Measurements from ENCODE around the gene CPB2. TPM values are rescaled to one million over a fixed set of nuclear protein-coding genes. Genes with fewer than 3 reads are reported as not detected.

CPB2 gene
- total and polyA plus RNA-seq, 8 donors: 0.17 to 18.4 (median 0.35) TPM

DNA sequence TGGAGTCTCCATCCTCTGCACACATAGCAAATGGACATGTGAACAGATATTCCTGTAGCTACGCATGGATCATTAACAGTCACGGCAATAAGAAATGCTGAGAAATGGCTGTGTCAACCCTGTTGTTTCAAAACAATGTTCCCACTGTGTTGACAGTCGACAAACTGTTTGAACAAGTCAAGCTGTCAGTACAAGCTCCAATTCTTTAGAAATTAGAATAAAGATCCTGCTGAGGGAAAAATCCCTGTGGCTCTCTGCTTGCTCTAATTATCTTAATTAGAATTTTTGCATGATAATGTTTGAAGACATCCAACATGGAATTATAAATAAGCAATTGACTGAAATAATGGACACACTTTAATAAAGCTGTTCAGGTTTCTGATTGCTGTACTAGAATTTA is 37.9 kb upstream of the CPB2 start:
- Histone ChIP-seq H3K27me3 (no peaks in the 10 kb centered on the region), H3K4me3 (no peak overlapping the region), H3K9me3 (no peaks in the 10 kb centered on the region), H3K36me3 (peaks cover 0 to 98% of the 10 kb centered on the region in 2 donors), H3K27ac (no peak overlapping the region), H3K4me1 (no peaks in the 10 kb centered on the region)
- DNase-seq (no peak), ATAC-seq (no peak)
- no peak for TF ChIP-seq CTCF (IDR thresholded peaks at IDR 0.05)
- intact Hi-C loops (cut with DNase I): no loop called here

DNA sequence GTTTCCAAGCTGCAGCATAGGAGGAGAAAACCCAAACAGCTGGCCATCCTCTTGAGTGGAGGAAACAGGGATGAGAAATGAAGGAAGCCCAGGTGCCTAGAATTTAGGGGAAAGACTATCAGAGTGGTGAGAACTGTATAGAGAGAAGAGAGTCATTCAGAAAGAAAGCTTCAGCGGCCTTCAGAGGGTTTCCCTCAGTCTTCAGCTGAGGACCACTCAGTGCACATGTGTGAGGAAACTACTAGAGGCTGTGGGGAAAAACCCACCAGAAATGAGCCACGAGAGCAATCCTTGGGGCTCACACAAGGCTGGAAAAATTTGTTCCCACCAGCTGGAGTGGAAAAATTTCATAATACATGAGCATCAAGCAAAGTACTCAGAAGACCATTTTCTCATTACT is 35.2 kb upstream of the CPB2 start:
- ATAC-seq: no peak
- TF ChIP-seq CTCF (IDR thresholded peaks at IDR 0.05): no peak

DNA sequence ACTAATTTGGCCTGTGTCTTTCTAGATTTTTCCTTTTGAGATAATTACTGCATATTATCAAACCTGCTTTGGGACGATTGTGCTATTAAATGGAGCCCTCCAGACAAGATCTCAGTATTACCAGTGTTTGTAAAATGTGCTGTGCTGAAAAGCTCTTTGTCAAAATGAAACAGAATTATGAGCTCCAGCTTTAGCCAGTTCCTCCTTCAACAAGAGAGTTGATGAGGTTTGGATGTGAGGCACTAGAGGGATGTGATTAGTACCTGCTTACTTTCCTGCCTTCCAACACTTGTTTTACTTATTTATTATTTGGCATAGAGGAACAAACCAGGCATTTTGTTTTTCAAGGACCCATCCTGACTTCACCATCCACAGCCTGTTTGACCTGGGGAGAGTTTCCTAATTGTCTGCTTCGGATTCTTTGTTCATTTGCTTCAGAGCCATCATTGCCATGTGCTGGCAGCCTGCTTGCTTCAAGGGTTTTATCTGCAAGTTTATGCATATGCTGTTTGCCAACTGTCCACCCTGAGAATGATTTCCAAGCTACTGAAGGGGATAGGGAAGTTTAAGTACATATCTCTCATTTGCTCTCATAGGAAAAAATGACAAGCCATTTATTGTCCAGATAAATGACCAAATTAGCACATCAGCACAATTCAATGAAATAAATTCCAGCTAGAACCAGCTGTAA is 32.9 kb upstream of the CPB2 start:
- intact Hi-C loops (cut with DNase I): no loop called here
- no peak for ATAC-seq
- H3K4me3 ChIP-seq: no peak overlapping the region
- no peak for TF ChIP-seq CTCF (IDR thresholded peaks at IDR 0.05)
- no peaks in the 10 kb centered on the region for H3K27me3 ChIP-seq
- H3K27ac ChIP-seq: no peak overlapping the region
- H3K9me3 ChIP-seq: no peaks in the 10 kb centered on the region
- peaks cover 0 to 98% of the 10 kb centered on the region in 2 donors for H3K36me3 ChIP-seq
- no peaks in the 10 kb centered on the region for H3K4me1 ChIP-seq
- no peak for DNase-seq

More for the DNA sequence above, 35.2 kb upstream of the CPB2 start:
- no peak for DNase-seq
- Histone ChIP-seq H3K27ac (no peak overlapping the region), H3K27me3 (no peaks in the 10 kb centered on the region), H3K9me3 (no peaks in the 10 kb centered on the region), H3K36me3 (peaks cover 0 to 99% of the 10 kb centered on the region in 2 donors), H3K4me3 (no peak overlapping the region), H3K4me1 (no peaks in the 10 kb centered on the region)
- intact Hi-C loops (cut with DNase I): no loop called here

- Histone ChIP-seq H3K27me3 (no peaks in the 10 kb centered on the region), H3K27ac (no peak overlapping the region), H3K4me1 (no peaks in the 10 kb centered on the region), H3K36me3 (peaks cover 0 to 98% of the 10 kb centered on the region in 2 donors), H3K9me3 (no peaks in the 10 kb centered on the region), H3K4me3 (no peak overlapping the region)
- ATAC-seq: no peak
- intact Hi-C loops (cut with DNase I): no loop called here
- DNase-seq: no peak
- TF ChIP-seq CTCF (IDR thresholded peaks at IDR 0.05): no peak
Measured at GRCh38 chr13:46136688-46137087, 31.9 kb upstream of the CPB2 start.

GRCh38 chr13:46134961-46135522 is 30.2 kb upstream of the CPB2 start:
- Histone ChIP-seq H3K9me3 (no peaks in the 10 kb centered on the region), H3K27me3 (no peaks in the 10 kb centered on the region), H3K4me1 (no peaks in the 10 kb centered on the region), H3K36me3 (peaks cover 0 to 98% of the 10 kb centered on the region in 2 donors), H3K4me3 (no peak overlapping the region), H3K27ac (peak overlapping the region in 1 of 2 donors; percentile 18)
- no peak for TF ChIP-seq CTCF (IDR thresholded peaks at IDR 0.05)
- intact Hi-C loops (cut with DNase I): no loop called here
- ATAC-seq (peak; percentile 97), DNase-seq (peak in 2 of 4 donors; percentile 40 to 77)

Measured in left lung (tissue), 10 donors.